SKM-1 (cell line): ENCODE results near the gene ENAH.

Source experiments
- DNase-seq: peaks from one replicate; lab custom pipeline; 2025; ENCODE audit not compliant: unreplicated experiment; lab: John Stamatoyannopoulos, UW

ENAH gene

DNA sequence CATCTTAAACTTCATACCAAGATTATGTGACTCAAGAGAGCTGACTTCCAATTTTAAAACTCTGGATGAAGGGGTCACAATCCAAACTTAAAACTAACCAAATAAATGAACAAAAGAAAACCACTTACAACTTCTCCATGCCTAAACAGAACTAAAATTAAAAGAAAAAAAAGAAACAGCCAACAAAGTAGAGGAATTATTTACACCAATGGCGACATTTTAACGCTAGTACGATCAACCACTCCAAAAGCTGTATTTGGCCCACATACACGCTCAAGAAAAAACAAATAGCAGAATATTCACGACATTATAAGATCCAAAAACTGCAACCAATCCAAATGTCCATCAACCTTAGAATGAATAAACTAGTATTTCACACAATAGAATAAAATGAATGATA, 42.4 kb downstream of the ENAH start:
- DNase-seq, result no peak

DNA sequence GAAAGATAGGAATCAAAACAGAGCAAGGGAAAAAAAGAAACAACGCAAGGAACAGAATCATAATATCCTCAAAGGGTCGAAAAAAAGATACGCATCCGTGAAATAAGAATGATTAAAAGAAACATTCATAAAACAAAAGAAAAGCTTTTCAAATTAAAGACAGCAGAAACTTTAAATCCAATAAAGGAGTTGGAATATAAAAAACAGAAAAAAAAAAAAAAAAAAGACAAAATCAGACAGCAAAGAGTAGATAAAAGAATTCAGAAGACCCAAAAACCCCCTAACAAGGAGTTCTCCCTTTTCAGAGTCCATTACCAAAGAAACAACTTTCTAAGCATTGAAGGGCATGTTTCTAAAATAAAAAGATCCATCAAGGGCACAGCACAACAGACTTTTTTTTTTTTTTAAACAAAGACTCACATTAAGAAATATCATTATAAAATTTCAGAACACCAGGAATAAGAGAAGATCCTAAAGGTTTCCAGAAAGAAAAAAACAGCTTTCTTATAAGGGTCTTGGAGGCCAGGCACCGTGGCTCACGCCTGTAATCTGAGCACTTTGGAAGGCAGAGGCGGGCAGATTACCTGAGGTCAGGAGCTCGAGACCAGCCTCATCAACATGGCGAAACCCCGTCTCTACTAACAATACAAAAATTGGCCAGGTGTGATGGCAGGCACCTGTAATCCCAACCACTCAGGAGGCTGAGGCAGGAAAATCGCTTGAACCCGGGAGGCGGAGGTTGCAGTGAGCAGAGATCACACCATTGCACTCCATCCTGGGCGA, 44.7 kb downstream of the ENAH start:
- DNase-seq, result no peak

DNA sequence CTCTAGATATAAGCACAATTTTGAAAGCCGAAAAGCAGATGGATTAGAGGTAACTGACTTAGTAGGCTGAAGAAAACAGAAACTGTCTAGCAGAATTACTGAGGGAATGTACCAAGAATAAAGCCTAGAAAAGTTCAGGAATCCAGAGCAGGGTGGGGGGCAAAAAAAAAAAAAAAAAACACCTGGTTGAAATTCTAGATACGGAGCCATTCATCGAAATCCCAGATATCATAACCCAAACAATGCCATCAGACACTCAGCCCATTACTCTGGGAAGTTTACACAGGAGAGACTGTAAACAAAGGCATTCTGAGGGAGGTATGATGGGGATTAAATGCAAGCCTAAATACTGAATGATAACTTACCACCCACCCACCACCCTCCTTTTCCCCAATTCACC, 45.6 kb downstream of the ENAH start:
- no peak for DNase-seq

DNA sequence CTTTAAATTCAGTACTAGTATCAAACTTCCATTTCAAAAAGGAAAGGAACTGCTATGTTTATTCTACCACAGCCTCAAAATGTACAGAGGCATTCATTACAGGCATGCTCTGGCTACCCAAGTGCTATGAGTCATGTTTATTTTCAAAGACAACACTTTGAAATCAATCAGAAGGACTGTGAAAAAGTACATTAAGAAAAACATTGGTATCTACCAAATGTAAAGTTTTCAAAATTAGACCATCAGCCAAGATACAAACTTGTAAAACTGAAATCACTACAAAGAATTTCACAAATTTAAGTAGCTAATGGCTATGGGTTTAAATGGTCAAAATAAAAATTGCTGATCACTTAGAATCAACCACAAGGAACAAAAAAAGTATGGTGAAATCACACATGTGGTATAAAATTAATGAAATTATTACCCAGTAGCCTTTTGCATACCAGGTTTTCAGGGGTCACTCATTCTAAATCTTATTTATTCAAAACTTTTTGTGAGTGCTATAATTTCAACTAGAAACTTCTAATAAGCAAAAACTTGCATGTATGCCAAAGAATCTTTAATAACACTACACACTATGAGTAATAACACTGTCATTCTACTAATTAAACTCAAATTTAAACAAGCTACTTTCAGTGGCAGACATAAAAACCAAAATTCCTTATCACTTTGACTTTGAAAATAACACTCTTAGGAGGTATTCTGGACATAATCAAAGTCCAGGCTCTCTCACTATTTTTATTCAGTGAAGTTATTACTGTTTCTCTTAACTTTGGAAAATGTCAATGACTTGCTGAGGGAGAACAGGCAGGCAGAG, 49.2 kb downstream of the ENAH start:
- DNase-seq, result no peak

DNA sequence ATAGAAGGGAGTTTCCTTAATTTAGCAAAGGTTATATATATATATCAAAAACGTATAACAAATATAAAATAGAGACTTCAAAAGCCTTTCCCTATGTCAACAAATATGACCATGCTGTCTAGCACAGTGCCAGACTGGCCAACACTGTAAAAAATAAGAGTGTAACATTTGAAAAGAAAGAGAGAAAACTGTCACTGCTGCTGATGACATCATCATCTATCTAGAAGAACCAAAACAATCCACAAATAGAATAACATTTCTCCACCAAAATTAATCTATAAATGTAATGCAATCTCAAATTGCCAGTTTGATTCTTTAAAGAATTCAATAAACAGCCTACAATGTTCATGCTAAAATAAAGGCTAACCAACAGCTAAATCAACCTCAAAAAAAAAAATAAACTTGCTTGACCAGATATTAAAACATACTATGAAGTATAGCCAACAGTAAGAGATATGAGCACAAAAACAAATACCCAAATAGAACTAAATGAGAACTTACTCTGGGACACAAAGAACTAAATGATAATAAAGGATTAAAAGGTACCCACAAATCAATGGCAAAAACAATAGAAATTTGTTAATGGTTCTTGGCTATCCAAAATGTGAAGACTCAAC, 50.2 kb downstream of the ENAH start:
- DNase-seq, result no peak

DNA sequence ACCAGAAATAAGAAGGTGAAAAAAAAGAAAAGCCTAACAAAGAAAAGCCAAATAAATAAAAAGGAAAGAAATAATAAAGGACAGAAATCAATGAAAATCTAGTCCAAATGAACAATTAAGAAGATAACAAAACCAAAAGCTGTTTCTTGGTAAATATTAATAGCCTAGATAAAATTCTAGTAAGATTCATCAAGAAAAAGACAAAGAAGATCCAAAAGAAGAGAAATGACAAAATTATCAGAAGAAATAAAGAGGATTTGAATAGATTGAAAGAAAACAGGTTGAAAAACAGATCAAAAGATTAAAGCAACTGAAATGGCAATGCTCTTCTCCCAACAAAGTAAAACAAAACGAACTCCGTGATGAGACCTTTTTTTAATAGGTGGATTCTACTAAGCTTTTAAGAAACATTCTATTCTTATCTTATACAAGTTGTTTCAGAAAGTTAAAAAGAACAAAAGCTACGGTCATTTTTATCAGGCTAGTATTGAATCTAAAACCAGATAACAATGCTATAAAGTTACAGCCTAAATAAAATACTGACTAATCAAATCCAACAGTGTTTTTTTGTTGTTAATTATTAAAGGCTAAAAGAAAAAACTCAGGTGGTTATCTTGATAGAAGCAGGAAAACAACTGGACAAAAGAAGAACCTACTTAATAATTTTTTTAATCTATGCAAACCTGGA, 50.9 kb downstream of the ENAH start:
- DNase-seq, result no peak

DNA sequence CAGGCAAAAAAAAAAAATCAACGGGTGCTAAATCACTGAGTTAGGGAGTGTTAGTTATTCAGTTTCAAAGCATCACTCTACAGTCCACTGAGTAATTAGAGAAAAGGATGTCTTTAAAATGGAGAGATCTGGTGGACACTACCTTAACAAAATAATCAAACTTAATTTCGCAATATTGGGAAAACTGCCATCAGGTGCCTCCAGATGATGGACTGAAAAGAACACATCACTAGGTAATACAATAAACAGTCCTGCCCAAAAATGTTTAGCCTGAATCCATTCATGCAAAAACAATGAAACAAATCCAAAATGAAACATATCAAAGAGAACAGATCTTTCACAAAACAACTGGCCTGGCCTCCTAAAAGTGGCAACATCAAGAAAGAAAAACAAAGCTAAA, 54.1 kb downstream of the ENAH start:
- DNase-seq, result no peak

DNA sequence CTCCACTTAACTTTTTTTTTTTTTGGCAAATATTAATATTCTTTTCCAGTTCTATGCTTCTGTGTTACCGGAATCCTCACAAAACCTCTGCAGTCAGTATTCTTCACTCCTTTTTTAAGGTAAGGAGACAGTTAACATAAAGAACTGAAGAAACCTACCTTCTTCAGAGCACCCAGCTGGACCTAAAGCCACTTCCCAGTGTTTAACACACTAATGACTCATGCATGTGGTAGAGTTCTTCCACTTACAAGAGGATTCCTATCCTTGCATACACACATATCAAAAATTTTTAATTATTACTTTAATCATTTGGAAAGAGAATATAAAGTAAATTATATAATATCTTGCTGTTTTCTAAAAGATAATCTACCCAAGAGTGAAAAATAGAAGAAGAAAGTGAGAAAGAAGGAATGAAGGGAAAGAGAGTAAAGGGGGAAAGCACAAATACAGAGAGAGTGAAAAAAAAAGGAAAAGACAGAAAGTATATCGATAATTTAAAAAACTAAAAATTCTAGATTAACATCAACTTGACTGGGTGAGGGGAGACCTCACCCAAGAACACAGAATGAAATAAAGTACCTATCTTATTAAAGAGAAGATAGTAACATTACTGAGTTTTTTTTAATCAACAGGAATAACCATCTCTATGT, 54.9 kb downstream of the ENAH start:
- DNase-seq, result no peak

DNA sequence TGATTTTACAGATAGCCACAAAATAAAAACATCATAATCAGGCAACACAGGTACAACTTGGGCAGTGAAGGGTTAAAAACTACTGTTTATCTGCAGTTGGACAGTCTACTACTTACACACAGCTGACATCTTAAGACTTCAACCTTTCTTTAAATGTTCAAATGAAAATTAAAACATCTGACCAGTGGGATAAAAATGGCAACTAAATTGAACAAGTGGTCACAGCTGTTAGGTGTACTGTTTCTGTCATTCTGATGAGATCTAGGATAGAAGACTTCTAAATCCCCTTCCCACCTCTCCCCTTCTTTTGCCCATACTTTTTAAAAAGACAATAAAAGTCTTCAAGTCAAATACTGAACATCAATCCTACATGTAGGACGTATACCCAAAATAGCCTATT, 56.2 kb downstream of the ENAH start:
- no peak for DNase-seq

DNA sequence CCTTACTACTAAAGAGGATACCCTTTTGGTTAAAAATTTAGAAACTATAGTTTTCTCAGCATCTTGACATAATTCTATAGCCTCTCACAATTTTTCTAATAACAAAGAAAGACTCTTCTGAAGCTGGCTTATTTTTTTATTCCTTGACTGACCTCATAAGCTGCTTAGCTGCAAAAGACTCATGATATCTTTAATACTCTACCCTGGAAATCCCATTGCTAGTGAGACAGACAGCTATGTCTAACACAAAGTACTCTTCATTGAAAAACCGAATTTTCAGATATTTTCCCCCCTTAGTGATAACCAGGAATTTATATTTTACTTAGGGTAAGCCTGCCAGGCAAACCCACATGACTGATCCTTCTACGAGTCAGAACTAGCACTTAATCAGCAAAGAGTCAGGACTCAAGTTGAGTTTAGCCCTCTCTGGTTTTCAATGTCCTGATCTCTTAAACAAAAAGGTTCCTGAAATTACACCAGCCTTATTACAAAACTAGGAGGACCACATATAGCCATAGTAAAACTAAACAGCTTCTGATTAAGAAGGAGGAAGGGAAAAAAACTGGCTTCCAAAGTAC, 56.9 kb downstream of the ENAH start:
- DNase-seq, result no peak

DNA sequence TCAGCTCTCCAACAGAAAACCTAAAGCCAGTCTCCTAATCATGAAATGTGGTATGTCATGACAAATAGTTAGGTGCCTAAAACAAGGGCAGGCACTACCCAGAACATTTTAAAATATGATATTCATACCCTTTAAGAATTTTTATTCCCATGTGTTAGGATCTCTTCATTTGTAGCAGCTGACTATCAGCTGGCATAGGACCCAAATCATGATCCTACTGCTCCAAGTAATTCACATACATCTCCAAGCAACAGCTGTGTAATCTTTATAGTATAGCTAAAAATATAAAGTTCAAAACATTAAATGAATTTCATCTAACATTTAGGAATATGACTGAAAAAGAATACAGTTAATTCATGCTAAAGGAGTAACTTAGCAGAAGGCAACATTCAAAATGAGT, 57.5 kb downstream of the ENAH start:
- DNase-seq, result no peak

DNA sequence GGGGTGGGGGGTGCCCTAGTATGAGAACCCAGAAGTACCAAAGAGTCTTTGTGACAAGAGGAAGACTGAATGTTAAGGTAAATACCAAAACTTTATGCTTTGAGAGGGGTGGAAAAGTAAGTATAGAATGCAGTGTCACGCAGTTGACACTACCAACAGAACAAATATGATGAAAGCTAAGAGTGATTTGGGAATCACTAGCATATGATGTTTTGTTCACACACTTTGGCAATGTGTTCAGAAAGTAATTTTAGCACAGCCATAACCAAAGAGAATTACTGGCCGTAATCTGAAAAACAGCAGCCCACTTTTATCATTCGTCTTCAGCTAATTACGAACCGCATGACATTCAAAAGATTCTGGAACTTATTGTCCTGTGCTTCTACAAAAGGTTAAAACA, 59.5 kb downstream of the ENAH start:
- DNase-seq, result no peak

DNA sequence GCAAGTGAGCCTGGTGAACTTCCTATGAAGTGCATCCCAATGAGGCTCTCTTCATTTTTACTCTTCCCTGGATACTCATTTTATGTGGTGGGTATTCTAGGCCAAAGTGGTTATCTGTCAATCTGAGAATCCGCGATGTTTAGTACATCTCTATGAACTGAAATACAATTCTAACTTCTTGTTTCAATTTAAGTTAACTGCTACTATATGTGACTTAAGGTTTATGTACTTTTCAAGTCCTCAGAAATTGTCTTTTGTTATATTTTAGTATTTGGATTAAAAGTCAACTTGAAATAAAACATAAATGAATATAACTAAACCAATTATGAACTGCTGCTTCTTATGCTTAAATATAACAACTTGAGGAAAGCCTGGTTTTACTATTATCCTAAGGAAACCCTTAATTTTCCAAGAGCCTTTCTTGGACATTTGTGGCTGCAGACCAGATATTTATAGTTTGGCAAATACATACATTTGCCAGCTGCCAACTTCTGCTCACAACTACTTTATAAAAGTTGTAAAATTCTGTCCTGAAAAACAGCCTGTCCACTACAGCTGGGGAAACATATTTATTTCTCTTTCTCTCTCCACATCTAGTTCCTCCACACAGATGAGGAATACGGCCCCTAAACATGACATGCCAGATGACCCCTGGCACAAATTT, 60.4 kb downstream of the ENAH start:
- no peak for DNase-seq

DNA sequence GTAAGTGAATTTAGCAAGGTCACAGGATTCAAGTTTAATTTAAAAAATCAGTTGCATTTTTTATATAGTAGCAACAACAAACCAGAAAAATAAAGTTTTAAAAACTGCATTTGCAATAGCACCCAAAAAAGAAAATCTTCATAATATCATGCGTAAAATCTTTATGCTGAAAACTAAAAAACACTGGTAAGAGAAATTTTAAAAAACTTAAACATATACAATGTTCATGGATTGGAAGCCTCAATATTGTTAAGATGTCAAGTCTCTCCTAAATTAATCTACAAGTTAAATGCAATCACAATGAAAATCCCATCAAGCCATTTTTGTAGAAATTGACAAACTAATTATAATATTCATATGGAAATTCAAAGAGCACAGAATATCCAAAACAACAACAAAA, 65.6 kb downstream of the ENAH start:
- no peak for DNase-seq

DNA sequence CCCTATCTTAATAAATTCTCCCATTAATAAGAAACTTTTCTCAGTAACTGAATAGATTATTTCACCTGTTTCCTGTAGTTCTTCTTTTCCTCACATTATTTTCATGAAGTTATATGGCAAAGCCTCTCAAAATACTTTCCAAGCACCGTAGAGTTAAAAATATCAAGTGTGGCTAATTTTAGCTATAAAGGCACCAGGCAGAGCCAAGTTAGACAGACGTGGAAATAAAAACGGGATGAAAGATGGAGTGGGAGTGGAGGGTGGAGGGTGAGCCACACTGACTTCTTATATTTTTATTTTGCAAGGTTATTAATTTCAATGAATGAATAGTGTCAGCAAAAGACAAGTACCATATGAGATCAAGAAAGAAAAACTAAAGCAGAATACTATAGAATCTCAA, 71.7 kb downstream of the ENAH start:
- no peak for DNase-seq

DNA sequence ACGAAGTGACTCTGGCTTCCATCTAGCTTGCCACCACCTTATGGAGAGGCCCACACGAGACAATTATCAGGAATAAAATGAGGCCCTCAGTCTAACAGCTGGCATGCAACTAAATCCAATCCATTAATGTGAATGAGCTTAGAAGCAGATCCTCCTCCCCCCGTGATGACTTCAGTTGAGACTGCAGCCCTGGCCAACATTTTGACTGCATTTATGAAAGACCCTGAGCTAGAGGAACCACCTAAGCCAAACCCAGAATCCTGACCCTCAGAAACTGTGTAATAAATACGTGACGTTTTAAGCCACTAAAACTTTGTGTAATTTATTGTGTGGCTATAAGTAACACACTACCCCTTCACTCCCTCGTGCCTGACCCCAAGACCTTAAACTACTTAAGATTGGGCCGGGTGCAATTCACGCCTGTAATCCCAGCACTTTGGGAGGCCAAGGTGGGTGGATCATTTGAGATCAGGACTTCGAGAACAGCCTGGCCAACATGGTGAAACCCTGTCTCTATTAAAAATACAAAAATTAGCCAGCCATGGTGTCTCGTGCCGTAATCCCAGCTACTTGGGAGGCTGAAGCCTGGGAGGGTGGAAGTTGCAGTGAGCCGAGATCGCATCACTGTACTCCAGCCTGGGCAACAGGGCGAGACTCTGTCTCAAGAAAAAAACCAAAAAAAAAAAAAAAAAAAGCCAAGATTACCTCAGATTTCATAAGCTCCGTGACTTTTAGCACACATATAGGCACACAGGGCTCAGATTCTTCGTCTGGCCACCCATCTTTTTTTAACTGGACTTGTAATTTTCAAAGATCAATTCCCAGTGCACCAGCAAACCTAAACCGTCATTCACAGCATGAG, 72.5 kb downstream of the ENAH start:
- DNase-seq, result no peak

DNA sequence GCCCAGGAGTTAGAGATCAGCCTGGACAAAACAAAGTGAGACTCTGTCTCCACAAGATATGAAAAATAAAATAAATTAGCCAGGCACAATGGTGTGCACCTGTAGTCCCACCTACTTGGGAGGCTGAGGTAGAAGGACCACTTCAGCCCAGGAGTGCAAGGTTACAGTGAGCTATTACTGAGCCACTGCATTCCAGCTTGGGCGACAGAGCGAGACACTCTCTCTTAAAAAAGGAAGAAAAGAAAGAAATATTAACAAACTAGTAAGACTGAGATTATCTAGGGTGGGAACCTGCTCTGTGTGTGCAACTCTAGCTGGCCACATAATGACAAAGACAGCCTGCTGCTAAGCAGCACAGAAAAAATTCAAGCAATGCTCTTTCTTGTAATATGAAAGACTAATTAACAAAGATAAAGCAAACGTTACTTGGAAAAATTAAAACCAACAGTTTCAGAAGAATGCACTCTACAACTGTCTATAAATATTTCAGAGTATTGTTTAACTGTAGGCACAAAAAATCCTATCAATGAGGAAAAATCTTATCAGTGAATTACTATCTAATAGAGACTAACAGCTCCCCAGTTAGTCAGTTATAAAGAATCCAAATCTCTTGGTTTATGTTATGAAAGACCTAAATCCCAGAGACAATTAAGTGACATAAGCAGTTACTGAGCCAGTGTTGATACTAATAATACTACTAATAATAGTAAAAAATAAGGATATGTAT, 74.5 kb downstream of the ENAH start:
- DNase-seq, result no peak

DNA sequence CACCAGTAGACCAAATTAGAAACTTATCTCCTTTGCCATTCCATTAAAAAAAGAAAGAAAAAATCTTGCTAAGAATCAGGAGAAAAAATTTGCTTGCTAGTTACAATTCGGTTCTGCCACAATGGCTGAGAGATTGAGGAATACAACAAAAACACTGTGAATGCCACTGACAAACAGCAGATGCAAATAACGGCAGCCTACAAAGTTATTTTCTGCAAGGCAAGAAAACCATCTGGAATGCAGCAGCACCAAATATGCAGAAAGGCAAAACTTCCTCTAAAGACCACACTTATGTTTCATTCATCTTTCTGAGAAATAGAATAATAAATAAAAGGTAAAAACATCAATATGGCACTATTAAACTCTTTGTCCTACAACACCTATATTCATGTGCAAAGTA, 75.7 kb downstream of the ENAH start:
- no peak for DNase-seq

DNA sequence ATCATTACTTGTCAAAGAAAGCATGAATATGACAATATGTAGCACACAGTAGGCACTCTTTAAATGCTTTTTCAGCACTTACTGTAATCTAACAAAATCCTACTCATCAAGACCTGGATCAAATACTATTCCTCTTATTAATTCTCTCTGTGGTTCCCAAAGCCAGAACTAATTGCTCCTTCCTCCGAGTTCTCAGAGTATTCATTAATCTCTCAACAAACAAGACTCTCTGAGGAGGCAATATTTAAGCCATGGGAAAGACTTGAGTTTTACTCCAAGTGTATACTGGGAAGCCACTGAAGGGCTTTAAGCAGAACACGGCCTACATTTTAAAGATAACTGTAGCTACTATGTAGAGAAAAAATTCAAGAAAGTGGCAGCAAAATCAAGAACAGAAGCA, 79.7 kb downstream of the ENAH start:
- DNase-seq, result no peak
